Measurements from ENCODE around the gene FCRL5.

The FCRL5 gene

DNA sequence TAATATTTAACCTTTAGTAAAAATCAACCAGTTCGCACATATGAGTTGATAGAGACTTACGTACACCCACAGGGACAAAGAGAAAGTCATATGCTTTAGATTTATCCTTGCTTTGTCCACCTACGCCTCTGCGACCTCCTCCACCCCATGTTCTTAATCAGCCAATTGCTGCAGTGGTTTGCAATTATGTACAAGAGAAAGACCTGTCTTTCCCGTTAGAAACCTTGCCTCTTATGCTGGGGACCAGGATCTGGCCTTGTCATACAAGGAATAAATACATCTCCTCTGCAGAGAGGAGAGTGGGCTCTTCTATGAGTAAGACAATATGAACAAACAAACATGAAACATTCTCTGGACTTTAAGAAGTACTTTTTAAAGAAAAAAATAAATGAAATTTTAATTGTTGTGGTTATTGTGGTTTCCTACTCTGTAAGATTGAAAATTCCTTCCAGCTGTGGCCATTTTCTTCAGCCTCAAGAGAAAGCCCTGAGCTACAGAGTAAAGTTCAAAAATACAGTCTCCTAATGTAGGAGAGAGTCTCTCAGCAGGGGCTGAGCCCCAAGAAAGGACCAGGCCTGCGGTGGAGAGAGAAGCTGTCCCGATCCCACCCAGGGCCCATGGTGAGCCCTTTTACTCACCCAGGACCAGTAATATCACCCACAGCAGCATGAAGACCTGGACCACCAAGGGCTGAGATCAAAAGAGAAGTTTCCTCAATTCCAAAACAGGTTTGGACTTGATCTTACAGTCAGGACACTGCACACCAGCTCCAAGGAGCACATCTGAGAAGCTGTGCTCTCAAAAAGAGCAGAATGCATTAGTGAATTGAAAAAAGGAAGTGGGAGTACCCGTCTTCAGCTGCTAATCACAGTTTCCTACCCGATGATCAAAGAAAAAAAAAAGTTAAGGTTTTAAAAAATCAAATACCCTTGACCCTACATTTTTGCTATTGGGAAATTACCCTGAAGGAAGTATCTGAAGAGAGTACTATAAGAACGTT is at the start of gene FCRL5:
TSS of gene FCRL5 (minus strand) at position 822 of the 1,000 bp plus-strand sequence. CDS start at position 669, 153 bp downstream.
- Histone ChIP-seq H3K9me3 (no peaks in the 10 kb centered on the region), H3K4me1 (no peaks in the 10 kb centered on the region), H3K4me3 (no peak within 1 kb of the TSS), H3K36me3 (replicated peaks) (no peaks in the 10 kb centered on the region), H3K27me3 (ENCODE audit: low read depth) (0 out of 2 replicates have a peak, but pooled peaks cover 3% of the 10 kb centered on the region)
- in situ Hi-C loops (cut with MboI; ENCODE audit: low sequenced_read_pairs) = no loop called here
- DNase-seq (ENCODE audit: low spot score in 2 of 2) = no peak

DNA sequence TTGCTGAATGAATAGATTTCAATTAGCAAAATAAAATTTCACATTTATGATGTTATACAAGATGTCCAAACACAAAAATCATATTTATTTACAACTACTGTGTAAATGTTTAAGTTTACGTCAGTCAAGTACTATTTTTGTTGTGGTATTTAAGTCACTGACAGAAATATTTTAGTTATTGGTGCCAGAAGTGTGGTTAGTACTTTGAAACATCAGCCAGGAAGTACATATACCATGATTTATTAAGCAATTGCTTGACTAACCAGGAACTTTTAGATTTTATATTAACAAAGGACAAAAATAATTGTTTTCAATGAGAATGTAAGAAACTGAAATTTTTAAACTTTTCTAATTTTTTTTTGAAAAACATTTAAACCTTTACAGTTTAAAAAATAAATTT is 47.9 kb upstream of the FCRL5 start:
- in situ Hi-C loops (cut with MboI; ENCODE audit: low sequenced_read_pairs) = no loop called here
- no peak for DNase-seq (ENCODE audit: low spot score in 2 of 2)
- H3K4me3 ChIP-seq = no peak overlapping the region
- H3K4me1 ChIP-seq = no peaks in the 10 kb centered on the region
- no peaks in the 10 kb centered on the region for H3K36me3 ChIP-seq (replicated peaks)
- no peaks in the 10 kb centered on the region for H3K9me3 ChIP-seq
- no peaks in the 10 kb centered on the region for H3K27me3 ChIP-seq (ENCODE audit: low read depth)

DNA sequence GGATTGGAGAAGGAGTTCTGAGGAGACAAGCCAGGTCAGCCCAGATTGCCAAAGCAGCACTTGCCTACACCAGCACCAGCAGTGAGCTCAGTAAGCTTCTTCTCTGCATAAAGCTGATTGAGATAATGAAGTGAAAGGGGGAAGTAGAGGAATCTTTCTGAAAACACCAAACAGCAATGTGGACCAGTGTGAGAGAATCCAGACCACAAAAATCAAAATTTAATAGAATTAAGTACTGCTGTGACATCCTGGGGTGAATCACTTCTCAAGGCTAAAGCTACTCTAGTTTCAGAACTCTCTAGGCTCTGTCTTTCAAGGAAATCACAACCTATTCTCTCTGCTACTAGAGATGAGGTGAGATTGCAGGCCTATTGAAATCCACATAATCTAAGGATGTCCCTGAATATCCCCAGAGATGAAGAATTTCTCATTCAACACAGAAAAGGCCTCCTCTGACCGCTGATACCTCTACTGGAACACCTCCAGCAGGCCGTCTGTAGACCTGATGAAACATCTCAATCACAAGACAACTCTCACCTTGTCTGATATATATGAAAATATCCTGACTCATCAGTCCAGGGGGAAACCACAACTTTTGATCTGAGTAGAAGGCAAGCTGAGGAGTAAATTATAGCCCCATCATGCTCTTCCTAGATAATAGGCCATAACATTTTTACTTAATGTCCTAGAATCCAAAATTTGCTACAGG is 45.8 kb upstream of the FCRL5 start, which contains the start of gene FCRL4:
TSS of gene FCRL4 (minus strand) at position 127 of the 709 bp plus-strand sequence. CDS start 141 bp downstream, outside the sequence.
- Histone ChIP-seq H3K36me3 (replicated peaks) (no peaks in the 10 kb centered on the region), H3K9me3 (no peaks in the 10 kb centered on the region), H3K4me1 (no peaks in the 10 kb centered on the region), H3K27me3 (ENCODE audit: low read depth) (no peaks in the 10 kb centered on the region), H3K4me3 (no peak within 1 kb of the TSS)
- in situ Hi-C loops (cut with MboI; ENCODE audit: low sequenced_read_pairs) = no loop called here
- no peak for DNase-seq (ENCODE audit: low spot score in 2 of 2)

DNA sequence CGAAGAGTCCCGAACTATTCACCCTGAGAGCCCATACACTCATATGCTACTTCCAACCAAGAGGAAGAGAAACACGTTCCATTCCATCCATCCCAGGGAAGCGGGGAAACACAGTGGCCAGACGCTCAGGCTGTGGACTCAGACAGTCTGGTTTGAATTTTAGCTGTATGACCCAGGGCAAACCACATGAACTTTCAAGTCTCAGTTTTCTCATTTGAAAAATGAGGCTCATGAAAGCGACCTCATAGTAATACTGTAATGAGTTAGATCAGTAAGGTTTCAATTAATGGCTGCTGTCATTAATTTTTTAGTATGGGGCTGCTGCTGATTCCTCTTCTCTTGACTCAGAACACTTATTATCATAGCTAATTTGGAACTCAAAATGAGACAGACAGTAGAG is 44.1 kb upstream of the FCRL5 start:
- Histone ChIP-seq H3K27me3 (ENCODE audit: low read depth) (no peaks in the 10 kb centered on the region), H3K4me3 (no peak overlapping the region), H3K4me1 (no peaks in the 10 kb centered on the region), H3K36me3 (replicated peaks) (no peaks in the 10 kb centered on the region), H3K9me3 (no peaks in the 10 kb centered on the region)
- in situ Hi-C loops (cut with MboI; ENCODE audit: low sequenced_read_pairs) = no loop called here
- DNase-seq (ENCODE audit: low spot score in 2 of 2) = no peak

DNA sequence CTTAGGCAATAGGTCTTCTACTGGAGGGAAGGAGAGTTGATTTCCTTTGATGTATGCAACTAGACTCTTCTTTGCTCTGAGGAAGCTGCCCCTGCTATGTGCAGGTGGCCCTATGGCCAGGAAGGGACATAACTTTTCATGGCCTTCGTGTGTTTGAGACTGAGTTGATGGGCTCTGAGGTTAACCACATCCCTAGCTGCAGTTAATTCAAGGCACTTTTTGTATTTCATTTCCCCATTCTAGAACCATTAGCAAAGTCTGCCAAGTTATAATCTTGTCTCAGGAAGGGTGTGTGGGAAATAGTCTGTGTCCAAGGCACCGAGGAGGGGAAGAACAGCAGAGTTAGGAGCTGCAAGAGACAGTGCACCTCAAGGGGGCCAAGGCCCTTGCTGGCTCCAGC is 43.0 kb upstream of the FCRL5 start:
- Histone ChIP-seq H3K36me3 (replicated peaks) (no peaks in the 10 kb centered on the region), H3K9me3 (no peaks in the 10 kb centered on the region), H3K4me1 (no peaks in the 10 kb centered on the region), H3K27me3 (ENCODE audit: low read depth) (no peaks in the 10 kb centered on the region), H3K4me3 (no peak overlapping the region)
- no peak for DNase-seq (ENCODE audit: low spot score in 2 of 2)
- in situ Hi-C loops (cut with MboI; ENCODE audit: low sequenced_read_pairs) = no loop called here

DNA sequence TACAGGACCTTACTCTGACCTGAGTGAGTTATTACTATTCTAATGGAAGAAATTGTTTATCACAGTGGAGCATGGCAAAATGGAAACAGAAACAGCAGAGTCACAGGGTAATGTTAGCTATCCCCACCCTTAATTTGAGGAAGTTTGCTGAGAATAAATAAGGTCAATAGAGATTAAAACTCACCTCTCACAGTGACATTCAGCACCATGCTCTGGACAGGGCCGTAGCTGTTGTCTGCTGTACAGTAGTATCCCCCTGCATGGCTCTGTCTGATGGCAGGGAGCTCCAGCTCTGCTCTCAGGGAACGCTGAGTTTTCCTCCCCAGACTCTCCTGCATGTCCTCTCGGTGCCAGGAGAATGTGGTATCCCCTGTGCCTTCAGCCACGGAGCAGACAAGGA is 33.7 kb upstream of the FCRL5 start:
- Histone ChIP-seq H3K27me3 (ENCODE audit: low read depth) (no peaks in the 10 kb centered on the region), H3K36me3 (replicated peaks) (no peaks in the 10 kb centered on the region), H3K4me1 (no peaks in the 10 kb centered on the region), H3K4me3 (no peak overlapping the region), H3K9me3 (no peaks in the 10 kb centered on the region)
- in situ Hi-C loops (cut with MboI; ENCODE audit: low sequenced_read_pairs) = no loop called here
- DNase-seq (ENCODE audit: low spot score in 2 of 2) = no peak

DNA sequence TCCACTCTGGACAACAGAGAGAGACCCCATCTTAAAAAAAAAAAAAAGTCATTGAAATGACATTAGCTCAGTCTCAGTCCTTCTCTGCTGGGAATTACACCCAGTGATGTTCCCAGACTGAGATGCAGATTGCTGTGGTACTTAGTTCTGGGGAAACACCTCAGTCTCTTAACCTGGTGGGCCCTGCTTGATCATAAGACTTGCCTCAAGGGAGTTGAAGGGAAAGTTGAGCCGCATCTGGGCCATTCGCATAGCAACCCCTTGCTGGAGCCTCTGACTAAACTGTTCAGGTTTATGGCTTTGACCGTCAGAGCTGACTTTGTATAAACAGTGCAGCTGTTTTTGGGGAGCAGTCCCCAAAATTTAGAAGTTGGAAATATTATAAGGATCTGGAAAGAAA is 32.2 kb upstream of the FCRL5 start:
- H3K27me3 ChIP-seq (ENCODE audit: low read depth) = no peaks in the 10 kb centered on the region
- no peaks in the 10 kb centered on the region for H3K4me1 ChIP-seq
- H3K36me3 ChIP-seq (replicated peaks) = no peaks in the 10 kb centered on the region
- no peaks in the 10 kb centered on the region for H3K9me3 ChIP-seq
- no peak overlapping the region for H3K4me3 ChIP-seq
- in situ Hi-C loops (cut with MboI; ENCODE audit: low sequenced_read_pairs) = no loop called here
- DNase-seq (ENCODE audit: low spot score in 2 of 2) = no peak

DNA sequence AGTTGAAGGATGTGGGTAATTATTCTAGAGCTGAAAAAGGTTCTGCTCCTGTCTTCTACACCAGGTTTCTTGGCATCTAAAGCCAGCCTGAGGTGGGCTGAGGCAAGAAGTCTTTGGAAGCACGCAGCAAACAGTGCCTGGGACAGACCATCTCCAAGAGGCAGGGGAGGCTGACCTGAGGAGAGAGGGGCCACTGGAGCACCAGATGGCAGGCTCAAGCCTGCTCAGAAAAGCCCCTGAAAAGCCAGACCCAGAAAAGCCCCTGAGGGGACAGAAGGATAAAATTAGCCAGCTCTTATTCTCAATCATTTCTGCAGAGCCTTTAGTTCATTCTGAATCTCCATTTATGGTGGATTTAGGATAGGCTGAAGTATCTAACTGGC is 28.5 kb upstream of the FCRL5 start:
- in situ Hi-C loops (cut with MboI; ENCODE audit: low sequenced_read_pairs) = no loop called here
- Histone ChIP-seq H3K9me3 (no peaks in the 10 kb centered on the region), H3K36me3 (replicated peaks) (no peaks in the 10 kb centered on the region), H3K4me1 (no peaks in the 10 kb centered on the region), H3K27me3 (ENCODE audit: low read depth) (peaks cover 3% of the 10 kb centered on the region), H3K4me3 (no peak overlapping the region)
- DNase-seq (ENCODE audit: low spot score in 2 of 2) = no peak

DNA sequence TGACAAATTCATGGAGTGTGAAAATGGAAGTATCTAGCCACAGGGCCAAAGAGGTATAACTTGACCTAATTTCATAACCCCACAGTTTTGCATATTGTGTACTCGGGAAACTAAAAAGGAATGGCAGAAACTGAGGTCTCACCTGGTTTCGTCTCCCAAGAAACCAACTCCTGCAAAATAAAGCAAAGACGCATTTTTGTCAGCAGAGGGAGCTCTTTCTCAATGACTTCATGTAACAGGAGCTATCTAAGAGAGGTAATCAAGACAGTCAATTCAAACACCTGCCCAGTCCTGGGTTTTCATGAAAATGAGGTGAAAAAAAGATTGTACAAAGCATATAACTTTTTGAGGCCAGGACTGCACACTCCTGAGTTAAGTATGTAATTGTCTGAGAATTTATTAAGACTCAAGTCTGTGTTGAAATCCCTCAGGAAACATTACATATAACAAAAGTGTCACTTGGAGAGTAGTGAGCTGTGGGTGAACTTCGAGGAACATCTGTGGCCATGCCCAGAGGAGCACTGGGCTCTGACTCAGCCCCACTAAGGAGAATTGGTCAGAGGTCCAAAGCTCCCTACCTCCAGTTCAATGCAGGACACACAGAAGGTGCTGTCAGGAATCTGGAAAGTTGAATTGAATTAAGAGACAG is 28.0 kb upstream of the FCRL5 start:
- peak; percentile 43 to 61 for DNase-seq (ENCODE audit: low spot score in 2 of 2)
- peaks cover 3% of the 10 kb centered on the region for H3K27me3 ChIP-seq (ENCODE audit: low read depth)
- H3K36me3 ChIP-seq (replicated peaks) = no peaks in the 10 kb centered on the region
- H3K4me1 ChIP-seq = no peaks in the 10 kb centered on the region
- in situ Hi-C loops (cut with MboI; ENCODE audit: low sequenced_read_pairs) = no loop called here
- no peak overlapping the region for H3K4me3 ChIP-seq
- H3K9me3 ChIP-seq = no peaks in the 10 kb centered on the region

DNA sequence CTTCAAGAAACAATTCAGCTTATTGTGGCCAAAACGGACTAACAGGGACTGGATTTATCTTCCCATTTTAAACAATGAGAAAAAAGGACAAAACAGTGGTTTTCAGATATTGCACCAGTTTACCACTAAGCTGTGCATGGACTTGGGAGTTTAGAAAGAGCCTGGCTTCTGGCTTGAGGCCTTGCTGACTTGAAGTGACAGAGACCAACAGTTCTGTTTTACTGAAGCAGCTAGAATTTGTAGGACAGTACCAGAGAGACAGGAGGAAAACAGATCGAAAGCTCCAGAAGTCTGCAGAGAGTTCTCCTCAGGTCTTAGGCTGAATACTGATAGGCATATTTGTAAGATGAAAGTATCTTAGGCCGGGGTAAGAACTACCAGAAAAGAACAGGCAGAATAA is 25.1 kb upstream of the FCRL5 start:
- no peaks in the 10 kb centered on the region for H3K9me3 ChIP-seq
- no peaks in the 10 kb centered on the region for H3K4me1 ChIP-seq
- in situ Hi-C loops (cut with MboI; ENCODE audit: low sequenced_read_pairs) = no loop called here
- DNase-seq (ENCODE audit: low spot score in 2 of 2) = no peak
- no peaks in the 10 kb centered on the region for H3K36me3 ChIP-seq (replicated peaks)
- peaks cover 3% of the 10 kb centered on the region for H3K27me3 ChIP-seq (ENCODE audit: low read depth)
- no peak overlapping the region for H3K4me3 ChIP-seq

DNA sequence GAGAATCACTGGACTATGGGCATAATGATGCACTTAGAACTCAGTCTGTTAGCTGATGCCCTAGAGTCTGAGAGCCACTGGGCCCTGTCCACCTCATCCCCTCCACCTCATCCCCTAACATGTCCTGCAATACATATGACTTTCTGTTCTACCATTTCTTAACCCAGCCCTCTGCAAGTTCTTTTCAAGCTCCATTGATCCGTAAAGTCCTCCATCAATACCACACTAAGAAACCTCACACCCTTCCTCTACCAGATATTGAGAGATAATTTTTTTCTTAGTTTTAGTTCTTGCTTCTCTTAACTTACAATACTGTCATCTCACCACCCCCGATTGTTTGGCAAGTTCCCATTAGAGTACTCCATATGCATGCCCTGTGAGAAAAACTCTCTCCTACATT is 23.4 kb upstream of the FCRL5 start:
- DNase-seq (ENCODE audit: low spot score in 2 of 2) = no peak
- Histone ChIP-seq H3K9me3 (no peaks in the 10 kb centered on the region), H3K4me3 (no peak overlapping the region), H3K27me3 (ENCODE audit: low read depth) (peaks cover 3% of the 10 kb centered on the region), H3K36me3 (replicated peaks) (no peaks in the 10 kb centered on the region), H3K4me1 (no peaks in the 10 kb centered on the region)
- in situ Hi-C loops (cut with MboI; ENCODE audit: low sequenced_read_pairs) = no loop called here

DNA sequence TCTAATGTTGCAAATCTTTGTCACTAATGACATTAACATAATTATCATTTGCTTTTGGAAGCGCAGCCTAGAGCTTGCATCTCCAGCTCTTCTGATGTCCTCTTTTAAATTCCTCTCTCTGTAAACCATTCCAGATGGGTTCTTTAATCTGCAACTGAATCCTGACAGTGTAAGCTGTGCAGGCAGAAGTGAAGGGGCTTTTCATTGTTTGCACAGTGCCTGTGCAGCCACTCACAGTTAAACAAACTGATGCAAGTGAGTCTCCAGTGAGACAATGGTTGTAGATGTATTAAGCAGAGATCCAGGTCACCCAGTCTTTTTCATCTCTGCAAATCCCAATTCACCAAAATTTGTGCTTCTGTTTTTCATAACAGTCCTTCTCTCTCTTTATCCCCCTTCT is 22.5 kb upstream of the FCRL5 start:
- Histone ChIP-seq H3K4me3 (no peak overlapping the region), H3K9me3 (no peaks in the 10 kb centered on the region), H3K4me1 (no peaks in the 10 kb centered on the region), H3K27me3 (ENCODE audit: low read depth) (peaks cover 3% of the 10 kb centered on the region), H3K36me3 (replicated peaks) (no peaks in the 10 kb centered on the region)
- in situ Hi-C loops (cut with MboI; ENCODE audit: low sequenced_read_pairs) = no loop called here
- no peak for DNase-seq (ENCODE audit: low spot score in 2 of 2)

DNA sequence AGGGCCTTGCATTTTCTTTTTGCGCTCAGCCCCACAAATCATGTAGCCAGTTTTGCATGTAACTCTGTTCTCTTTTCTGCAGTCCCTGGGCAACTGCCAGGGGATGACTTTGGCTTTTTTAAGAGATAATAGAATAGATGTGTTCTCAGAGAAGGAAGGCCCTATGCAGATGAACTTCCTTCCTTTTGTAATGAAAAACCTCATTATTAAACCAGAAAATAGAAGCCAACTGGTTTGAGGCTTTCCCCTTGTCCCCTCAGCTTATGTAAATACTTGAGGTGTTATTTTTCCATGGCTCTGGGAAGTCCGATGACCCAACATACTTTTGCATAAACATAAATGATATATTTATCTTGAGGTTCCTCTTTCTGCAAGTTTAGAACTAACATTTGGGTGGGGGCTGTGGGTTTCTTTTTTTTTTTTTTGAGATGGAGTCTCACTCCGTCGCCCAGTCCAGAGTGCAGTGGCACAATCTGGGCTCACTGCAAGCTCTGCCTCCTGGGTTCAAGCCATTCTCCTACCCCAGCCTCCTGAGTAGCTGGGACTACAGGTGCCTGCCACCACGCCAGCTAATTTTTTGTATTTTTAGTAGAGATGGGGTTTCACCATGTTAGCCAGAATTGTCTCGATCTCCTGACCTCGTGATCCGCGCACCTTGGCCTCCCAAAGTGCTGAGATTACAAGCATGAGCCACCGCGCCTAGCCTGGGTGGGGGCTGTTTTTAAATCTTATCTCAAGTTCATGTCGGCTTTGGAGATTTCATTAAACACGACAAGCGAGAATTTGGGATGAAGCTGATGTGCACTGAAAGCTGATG is 14.4 kb upstream of the FCRL5 start:
- Histone ChIP-seq H3K4me1 (no peaks in the 10 kb centered on the region), H3K9me3 (no peaks in the 10 kb centered on the region), H3K4me3 (no peak overlapping the region), H3K27me3 (ENCODE audit: low read depth) (no peaks in the 10 kb centered on the region), H3K36me3 (replicated peaks) (no peaks in the 10 kb centered on the region)
- no peak for DNase-seq (ENCODE audit: low spot score in 2 of 2)
- in situ Hi-C loops (cut with MboI; ENCODE audit: low sequenced_read_pairs) = no loop called here
